IMR-90 (cell line): ENCODE results near the gene ETV6. TPM values are rescaled to one million over a fixed set of nuclear protein-coding genes. Genes with fewer than 3 reads are reported as not detected.

Experiments
- ATAC-seq: fragments of 200-7000 bp; cut with Tn5 transposase; 2 replicates; pipeline ENCODE4 v1.9.1; 2020; ENCODE audit warnings: low read depth, mild to moderate bottlenecking, moderate library complexity
- BruUV-seq: library from RNA; stranded (reverse); fragments of 400-500 nt; replicated peaks from 2 replicates; lab custom pipeline; 2021; lab: Mats Ljungman, UMichigan
- CTCF ChIA-PET: fragments of 300-600 bp; formaldehyde crosslinking; extraction: SDS; loops from one replicate; lab custom pipeline; 2021; ENCODE audit warnings: antibody characterized with exemption; lab: Yijun Ruan, JAX
- POLR2A ChIA-PET: fragments of 300-600 bp; sonication (Branson Sonifier 250); formaldehyde crosslinking; loops from one replicate; lab custom pipeline; 2022; ENCODE audit warnings: antibody characterized with exemption; ENCODE audit not compliant: unreplicated experiment; lab: Charles Lee
- DNase-seq: peaks from one replicate; pipeline ENCODE4 v3.0.0; 2013
- H2AFZ ChIP-seq: replicated peaks from 2 replicates; pipeline ENCODE3; 2013; ENCODE audit warnings: low read length, mild to moderate bottlenecking; ENCODE audit not compliant: poor library complexity
- H2AK5ac ChIP-seq: 2 replicates; pipeline ENCODE4 v1.6.1; 2013; ENCODE audit warnings: low read depth, low read length, inconsistent platforms
- H2AK9ac ChIP-seq: replicated peaks from 2 replicates; pipeline ENCODE3; 2013; ENCODE audit warnings: mild to moderate bottlenecking, low read depth, low read length, moderate library complexity; ENCODE audit not compliant: poor library complexity
- H2BK120ac ChIP-seq: 2 replicates; pipeline ENCODE4 v1.6.1; 2013; ENCODE audit warnings: low read depth, low read length, inconsistent platforms
- H2BK15ac ChIP-seq: 3 replicates; pipeline ENCODE4 v1.6.1; 2013; ENCODE audit warnings: low read depth, low read length, inconsistent platforms
- H2BK20ac ChIP-seq: 2 replicates; pipeline ENCODE4 v1.6.1; 2013; ENCODE audit warnings: low read depth, mild to moderate bottlenecking, inconsistent platforms, low read length, moderate library complexity
- H2BK5ac ChIP-seq: 2 replicates; pipeline ENCODE4 v1.6.1; 2013; ENCODE audit warnings: mild to moderate bottlenecking, low read depth, low read length, inconsistent platforms; ENCODE audit not compliant: poor library complexity, severe bottlenecking
- H3K14ac ChIP-seq: replicated peaks from 2 replicates; pipeline ENCODE4 v1.6.1; 2013; ENCODE audit warnings: low read depth, low read length, inconsistent platforms
- H3K18ac ChIP-seq: 2 replicates; pipeline ENCODE4 v1.6.1; 2013; ENCODE audit warnings: low read depth, low read length, control low read depth
- H3K23ac ChIP-seq: 2 replicates; pipeline ENCODE4 v1.6.1; 2013; ENCODE audit warnings: low read depth, low read length, inconsistent platforms
- H3K27ac ChIP-seq: 2 replicates; pipeline ENCODE4 v1.5.1; 2013; ENCODE audit warnings: mild to moderate bottlenecking, control low read depth, low read length; ENCODE audit not compliant: insufficient read depth
- H3K27me3 ChIP-seq: 2 replicates; pipeline ENCODE4 v1.6.1; 2013; ENCODE audit warnings: low read length; ENCODE audit not compliant: control insufficient read depth, insufficient read depth
- H3K36me3 ChIP-seq: 2 replicates; pipeline ENCODE4 v1.6.1; 2013; ENCODE audit warnings: low read length, mixed read lengths; ENCODE audit not compliant: control insufficient read depth, insufficient read depth
- H3K4ac ChIP-seq: 2 replicates; pipeline ENCODE4 v1.6.1; 2013; ENCODE audit warnings: low read depth, low read length, inconsistent platforms
- H3K4me1 ChIP-seq: 2 replicates; pipeline ENCODE4 v1.6.1; 2013; ENCODE audit warnings: low read length, mixed read lengths; ENCODE audit not compliant: control insufficient read depth, insufficient read depth
- H3K4me2 ChIP-seq: 2 replicates; pipeline ENCODE4 v1.6.1; 2013; ENCODE audit warnings: low read depth, mild to moderate bottlenecking, control low read depth, low read length, moderate library complexity
- H3K4me3 ChIP-seq: 2 replicates; pipeline ENCODE4 v1.5.1; 2013; ENCODE audit warnings: low read depth, mild to moderate bottlenecking, control low read depth, low read length, moderate library complexity; ENCODE audit not compliant: insufficient read depth
- H3K56ac ChIP-seq: 2 replicates; pipeline ENCODE4 v1.6.1; 2013; ENCODE audit warnings: low read length, inconsistent platforms; ENCODE audit not compliant: insufficient read depth; ENCODE audit errors: extremely low read depth
- H3K79me1 ChIP-seq, 2 experiments: 2 replicates each; pipeline ENCODE4 v1.6.1; 2013; ENCODE audit warnings: low read length in 2 of 2, inconsistent platforms in 1 of 2, low read depth in 1 of 2
- H3K9ac ChIP-seq: 2 replicates; pipeline ENCODE4 v1.6.1; 2013; ENCODE audit warnings: low read depth, low read length, control low read depth
- H3K9me1 ChIP-seq: 2 replicates; pipeline ENCODE4 v1.6.1; 2013; ENCODE audit warnings: low read length, inconsistent platforms; ENCODE audit not compliant: insufficient read depth
- H3K9me3 ChIP-seq: 2 replicates; pipeline ENCODE4 v1.6.1; 2013; ENCODE audit warnings: low read length; ENCODE audit not compliant: control insufficient read depth, insufficient read depth
- H4K20me1 ChIP-seq: 2 replicates; pipeline ENCODE4 v1.6.1; 2013; ENCODE audit warnings: low read length, inconsistent platforms; ENCODE audit not compliant: insufficient read depth
- H4K5ac ChIP-seq: 2 replicates; pipeline ENCODE4 v1.6.1; 2013; ENCODE audit warnings: mild to moderate bottlenecking, low read depth, low read length, control low read depth
- H4K8ac ChIP-seq, 2 experiments: 2 replicates each; pipeline ENCODE4 v1.6.1; 2013; ENCODE audit warnings: low read depth in 2 of 2, low read length in 2 of 2, control low read depth in 1 of 2, inconsistent platforms in 1 of 2
- H4K91ac ChIP-seq: 2 replicates; pipeline ENCODE4 v1.6.1; 2013; ENCODE audit warnings: low read depth, low read length, inconsistent platforms; ENCODE audit not compliant: insufficient read depth
- BHLHE40 ChIP-seq: fragments of 150-350 bp; IDR thresholded peaks from 2 replicates; pipeline ENCODE4 v1.6.1; 2016; ENCODE audit warnings: mild to moderate bottlenecking, low read depth, low read length
- CEBPB ChIP-seq: IDR thresholded peaks from 2 replicates; pipeline ENCODE4 v1.6.1; 2012; ENCODE audit warnings: low read depth, low read length, improper control_type of control experiment
- CHD1 ChIP-seq: IDR thresholded peaks from 2 replicates; pipeline ENCODE4 v1.6.1; 2012; ENCODE audit warnings: low read depth, low read length, improper control_type of control experiment
- CTCF ChIP-seq: conservative IDR thresholded peaks from 2 replicates; pipeline ENCODE4 v1.5.1; 2012; ENCODE audit warnings: mild to moderate bottlenecking, low read depth, low read length, improper control_type of control experiment
- MAZ ChIP-seq: IDR thresholded peaks from 2 replicates; pipeline ENCODE4 v1.6.1; 2012; ENCODE audit warnings: low read depth, mild to moderate bottlenecking, low read length, improper control_type of control experiment, moderate library complexity, borderline replicate concordance
- MXI1 ChIP-seq: IDR thresholded peaks from 2 replicates; pipeline ENCODE4 v1.6.1; 2012; ENCODE audit warnings: low read depth, mild to moderate bottlenecking, low read length, moderate library complexity, borderline replicate concordance
- POLR2A ChIP-seq: IDR thresholded peaks from 2 replicates; pipeline ENCODE4 v1.6.1; 2012; ENCODE audit warnings: mild to moderate bottlenecking, low read depth, low read length
- RCOR1 ChIP-seq: IDR thresholded peaks from 2 replicates; pipeline ENCODE4 v1.6.1; 2012; ENCODE audit warnings: mild to moderate bottlenecking, low read length, improper control_type of control experiment; ENCODE audit not compliant: insufficient replicate concordance
- SMC3 ChIP-seq: fragments of 150-350 bp; IDR thresholded peaks from 2 replicates; pipeline ENCODE4 v1.6.1; 2016; ENCODE audit warnings: low read depth, mild to moderate bottlenecking, antibody characterized with exemption, low read length, moderate library complexity
- WGBS, 2 experiments: methylation state at CpG; one replicate each; pipeline versions ENCODE4 v1.1.5 to v1.1.7; 2013; ENCODE audit warnings: missing lambda C conversion rate in 2 of 2; ENCODE audit not compliant: insufficient read length in 1 of 2; ENCODE audit errors: extremely low coverage in 2 of 2; 5-methylcytosine and 5-hydroxymethylcytosine counted together
- dilution Hi-C: fragments of 300-500 bp; cut with HindIII; formaldehyde crosslinking; loops from one replicate; pipeline ENCODE4 v1.14.3; 2018; ENCODE audit warnings: low sequenced_read_pairs; ENCODE audit not compliant: unreplicated experiment
- in situ Hi-C: fragments of 300-500 bp; cut with MboI; formaldehyde crosslinking; loops from 3 replicates; pipeline ENCODE4 v1.14.3; 2019; ENCODE audit warnings: low sequenced_read_pairs, inconsistent platforms, mixed read lengths
- intact Hi-C: fragments of 100-400 bp; cut with micrococcal nuclease; formaldehyde crosslinking; loops from 2 replicates; pipeline ENCODE4 v1.10.0; 2022
- polyA plus RNA-seq, 3 experiments: library from polyadenylated mRNA; depleted of rRNA; stranded (reverse); fragments of >200 nt; gene quantifications; 2 replicates each; pipeline ENCODE4 v1.2.3, GENCODE V29; 2012; ENCODE audit warnings: low replicate concordance in 1 of 3
- total RNA-seq: library from RNA; depleted of rRNA; stranded (reverse); fragments of >200 nt; gene quantifications from 2 replicates; pipeline ENCODE4 v1.2.3, GENCODE V29; 2012

Gene ETV6
- total and polyA plus RNA-seq, 2 of the 4 experiments (the other 2 are of a cell fraction): 8.4 to 9.9 TPM

DNA sequence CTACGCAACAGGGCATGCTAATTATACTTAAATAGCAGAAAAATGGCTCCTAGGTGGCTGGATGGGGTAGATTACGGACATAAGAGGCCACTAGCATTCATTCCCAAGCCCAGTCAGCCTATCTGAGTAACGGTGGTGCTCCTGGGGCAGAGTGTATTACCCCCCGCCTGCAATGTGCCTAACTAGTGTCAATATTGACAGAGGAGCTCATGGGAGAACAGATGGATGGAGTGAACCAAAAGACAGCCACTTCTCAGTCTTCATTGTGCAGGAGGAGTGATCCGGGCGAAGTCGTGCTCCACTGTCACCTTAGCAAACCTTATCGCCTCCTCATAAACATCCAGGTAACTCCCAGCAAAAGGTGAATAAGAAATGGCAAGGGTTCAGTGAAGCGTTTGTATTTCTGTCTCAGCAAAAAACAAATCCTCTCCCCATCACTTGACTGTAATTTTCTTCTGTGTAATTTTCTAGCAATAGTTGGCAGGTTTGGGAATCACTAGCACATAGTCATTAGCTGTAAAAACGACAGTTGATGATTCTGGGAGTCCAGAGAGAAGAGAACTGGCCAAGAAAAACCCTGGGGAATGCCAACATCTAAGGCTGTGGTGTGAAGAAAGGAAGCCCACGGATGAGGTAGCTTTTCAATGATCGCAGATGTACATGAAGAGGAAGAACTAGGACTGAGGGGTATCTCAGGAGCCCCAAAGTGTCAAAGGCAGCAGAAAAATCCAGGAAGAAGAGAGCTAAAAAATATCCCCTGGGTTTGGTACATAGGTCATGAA lies 294.6 kb downstream of the ETV6 start:
- TF ChIP-seq BHLHE40: no peak
- no peak for TF ChIP-seq CHD1
- no peak for TF ChIP-seq RCOR1
- TF ChIP-seq CEBPB: no peak
- no peak for TF ChIP-seq CTCF
- TF ChIP-seq MXI1: no peak
- TF ChIP-seq POLR2A: no peak
- no peak for TF ChIP-seq MAZ
- TF ChIP-seq SMC3: no peak
- H2AK9ac ChIP-seq: no peak overlapping the region
- no peak overlapping the region for H3K18ac ChIP-seq
- H3K23ac ChIP-seq: no peak overlapping the region
- H3K79me1 ChIP-seq: no peaks in the 10 kb centered on the region
- H2BK15ac ChIP-seq: no peak overlapping the region
- no peaks in the 10 kb centered on the region for H3K9me3 ChIP-seq
- ChIA-PET CTCF (no interaction called here), POLR2A (no interaction called here)
- DNase-seq (no peak), ATAC-seq (no peak)
- 76% methylated on average over 3 of the region's 12 CpGs; no CpG with 5 or more reads in 1 of the 2 experiments for WGBS, 2 experiments
- H3K9ac ChIP-seq: no peak overlapping the region
- H2BK20ac ChIP-seq: no peak overlapping the region
- dilution Hi-C loops (no loop called here), intact Hi-C loops (no loop called here), in situ Hi-C loops (no loop called here)
- H4K8ac ChIP-seq: no peak overlapping the region
- H2AK5ac ChIP-seq: no peak overlapping the region
- H3K9me1 ChIP-seq: no peaks in the 10 kb centered on the region
- no peaks in the 10 kb centered on the region for H3K36me3 ChIP-seq
- BruUV-seq: no TSS peak
- H3K4me3 ChIP-seq: no peak overlapping the region
- H3K56ac ChIP-seq: no peak overlapping the region
- H3K4me2 ChIP-seq: no peak overlapping the region
- no peak overlapping the region for H2BK120ac ChIP-seq
- no peak overlapping the region for H2BK5ac ChIP-seq
- H3K27ac ChIP-seq: no peak overlapping the region
- no peaks in the 10 kb centered on the region for H4K20me1 ChIP-seq
- H4K5ac ChIP-seq: no peak overlapping the region
- no peak overlapping the region for H4K91ac ChIP-seq
- H3K4ac ChIP-seq: no peak overlapping the region
- peaks cover 3% of the 10 kb centered on the region; the same call in 1 of the 2 replicates for H3K4me1 ChIP-seq
- no peak overlapping the region for H3K14ac ChIP-seq
- H2AFZ ChIP-seq: no peak overlapping the region
- H3K27me3 ChIP-seq: peaks cover 31% of the 10 kb centered on the region
